ENCODE measurements around the gene YIPF2. TPM values are rescaled to one million over a fixed set of nuclear protein-coding genes. Genes with fewer than 3 reads are reported as not detected.

YIPF2 gene
- total RNA-seq, 2 experiments from 2014 or later, result 25.6 to 28.4 TPM

GRCh38 chr19:10896851-10897526 is 31.4 kb downstream of the YIPF2 start:
- ChIA-PET POLR2A (no interaction called here), CTCF (interaction anchor here (0.6 kb wide), 1 partner anchor 114 kb away, joined by 3 read pairs; no protein-coding TSS in a partner anchor)
- Mint-ChIP-seq H3K36me3 (no peaks in the 10 kb centered on the region), H3K4me1 (ENCODE audit: low read depth) (peaks cover 11% of the 10 kb centered on the region), H3K27ac (no peak overlapping the region), H3K9me3 (no peaks in the 10 kb centered on the region), H3K4me3 (no peak overlapping the region), H3K27me3 (no peaks in the 10 kb centered on the region)
- DNase-seq, result no peak
- intact Hi-C loops (cut with micrococcal nuclease), result no loop called here

- Mint-ChIP-seq H3K36me3 (no peaks in the 10 kb centered on the region), H3K27me3 (no peaks in the 10 kb centered on the region), H3K4me3 (no peak overlapping the region), H3K9me3 (no peaks in the 10 kb centered on the region), H3K4me1 (ENCODE audit: low read depth) (peaks cover 11% of the 10 kb centered on the region), H3K27ac (no peak overlapping the region)
- CTCF ChIA-PET, result no interaction called here
- DNase-seq, result no peak
- POLR2A ChIA-PET, result no interaction called here
- intact Hi-C loops (cut with micrococcal nuclease), result no loop called here
Observed at GRCh38 chr19:10895920-10896319, 32.5 kb downstream of the YIPF2 start.

GRCh38 chr19:10895363-10895762 is 33.1 kb downstream of the YIPF2 start:
- ChIA-PET POLR2A (no interaction called here), CTCF (no interaction called here)
- DNase-seq, result no peak
- H3K27ac Mint-ChIP-seq, result no peak overlapping the region
- peaks cover 11% of the 10 kb centered on the region for H3K4me1 Mint-ChIP-seq (ENCODE audit: low read depth)
- no peak overlapping the region for H3K4me3 Mint-ChIP-seq
- no peaks in the 10 kb centered on the region for H3K27me3 Mint-ChIP-seq
- H3K9me3 Mint-ChIP-seq, result no peaks in the 10 kb centered on the region
- intact Hi-C loops (cut with micrococcal nuclease), result no loop called here
- no peaks in the 10 kb centered on the region for H3K36me3 Mint-ChIP-seq

GRCh38 chr19:10894911-10895213 is 33.6 kb downstream of the YIPF2 start:
- Mint-ChIP-seq H3K27me3 (no peaks in the 10 kb centered on the region), H3K36me3 (no peaks in the 10 kb centered on the region), H3K27ac (no peak overlapping the region), H3K4me1 (ENCODE audit: low read depth) (peaks cover 11% of the 10 kb centered on the region), H3K9me3 (no peaks in the 10 kb centered on the region), H3K4me3 (no peak overlapping the region)
- DNase-seq, result no peak
- ChIA-PET POLR2A (no interaction called here), CTCF (interaction anchor here (1.5 kb wide), 1 partner anchor 31 kb away, joined by 3 read pairs; no protein-coding TSS in a partner anchor)
- intact Hi-C loops (cut with micrococcal nuclease), result no loop called here

GRCh38 chr19:10892256-10892655 is 36.2 kb downstream of the YIPF2 start:
- POLR2A ChIA-PET, result no interaction called here
- no peak for DNase-seq
- Mint-ChIP-seq H3K27me3 (no peaks in the 10 kb centered on the region), H3K36me3 (no peaks in the 10 kb centered on the region), H3K4me3 (no peak overlapping the region), H3K27ac (no peak overlapping the region), H3K4me1 (ENCODE audit: low read depth) (peaks cover 11% of the 10 kb centered on the region), H3K9me3 (no peaks in the 10 kb centered on the region)
- intact Hi-C loops (cut with micrococcal nuclease), result no loop called here
- CTCF ChIA-PET, result no interaction called here

GRCh38 chr19:10891405-10892086 is 36.9 kb downstream of the YIPF2 start:
- Mint-ChIP-seq H3K9me3 (no peaks in the 10 kb centered on the region), H3K27me3 (no peaks in the 10 kb centered on the region), H3K4me1 (ENCODE audit: low read depth) (peaks cover 7% of the 10 kb centered on the region), H3K4me3 (no peak overlapping the region), H3K27ac (no peak overlapping the region), H3K36me3 (no peaks in the 10 kb centered on the region)
- intact Hi-C loops (cut with micrococcal nuclease), result no loop called here
- ChIA-PET POLR2A (no interaction called here), CTCF (no interaction called here)
- DNase-seq, result no peak

- no peaks in the 10 kb centered on the region for H3K36me3 Mint-ChIP-seq
- CTCF ChIA-PET, result interaction anchor here (1.0 kb wide), 1 partner anchor 19 kb away, joined by 3 read pairs; the partner anchor contains the start of gene CARM1
Observed at GRCh38 chr19:10889880-10890279, 38.6 kb downstream of the YIPF2 start.

GRCh38 chr19:10888421-10888866 is 40.0 kb downstream of the YIPF2 start:
- no peak overlapping the region for H3K4me3 Mint-ChIP-seq
- H3K36me3 Mint-ChIP-seq, result no peaks in the 10 kb centered on the region
- no peaks in the 10 kb centered on the region for H3K9me3 Mint-ChIP-seq
- CTCF ChIA-PET, result interaction anchor here (0.6 to 1.9 kb wide), 3 partner anchors 24 to 368 kb away, joined by 3 to 5 read pairs (median 4); partner anchors contain the start of gene DNM2
- POLR2A ChIA-PET, result no interaction called here
- peaks cover 2% of the 10 kb centered on the region for H3K4me1 Mint-ChIP-seq (ENCODE audit: low read depth)
- no peak for DNase-seq
- no peak overlapping the region for H3K27ac Mint-ChIP-seq
- no peaks in the 10 kb centered on the region for H3K27me3 Mint-ChIP-seq
- intact Hi-C loops (cut with micrococcal nuclease), result no loop called here

More at GRCh38 chr19:10889880-10890279, 38.6 kb downstream of the YIPF2 start:
- intact Hi-C loops (cut with micrococcal nuclease), result no loop called here
- Mint-ChIP-seq H3K27me3 (no peaks in the 10 kb centered on the region), H3K4me1 (ENCODE audit: low read depth) (peaks cover 2% of the 10 kb centered on the region), H3K27ac (no peak overlapping the region), H3K9me3 (no peaks in the 10 kb centered on the region), H3K4me3 (no peak overlapping the region)
- POLR2A ChIA-PET, result no interaction called here
- no peak for DNase-seq

GRCh38 chr19:10887616-10888367 is 40.6 kb downstream of the YIPF2 start:
- H3K4me3 Mint-ChIP-seq, result no peak overlapping the region
- intact Hi-C loops (cut with micrococcal nuclease), result no loop called here
- no peaks in the 10 kb centered on the region for H3K27me3 Mint-ChIP-seq
- POLR2A ChIA-PET, result no interaction called here
- no peak for DNase-seq
- CTCF ChIA-PET, result interaction anchor here (1.5 to 1.9 kb wide), 2 partner anchors 23 to 170 kb away, joined by 4 to 5 read pairs; partner anchors contain the start of gene DNM2
- H3K36me3 Mint-ChIP-seq, result no peaks in the 10 kb centered on the region
- peaks cover 2% of the 10 kb centered on the region for H3K4me1 Mint-ChIP-seq (ENCODE audit: low read depth)
- no peak overlapping the region for H3K27ac Mint-ChIP-seq
- no peaks in the 10 kb centered on the region for H3K9me3 Mint-ChIP-seq

- no peaks in the 10 kb centered on the region for H3K36me3 Mint-ChIP-seq
- no peak overlapping the region for H3K4me3 Mint-ChIP-seq
- no peak for DNase-seq
- H3K27me3 Mint-ChIP-seq, result no peaks in the 10 kb centered on the region
- H3K27ac Mint-ChIP-seq, result no peak overlapping the region
- intact Hi-C loops (cut with micrococcal nuclease), result no loop called here
- no peaks in the 10 kb centered on the region for H3K9me3 Mint-ChIP-seq
- CTCF ChIA-PET, result interaction anchor here (0.6 kb wide), 1 partner anchor 313 kb away, joined by 3 read pairs; no protein-coding TSS in a partner anchor
- POLR2A ChIA-PET, result no interaction called here
- peaks cover 2% of the 10 kb centered on the region for H3K4me1 Mint-ChIP-seq (ENCODE audit: low read depth)
Observed at GRCh38 chr19:10885201-10886169, 43.0 kb downstream of the YIPF2 start.

GRCh38 chr19:10884274-10884673 is 44.2 kb downstream of the YIPF2 start:
- CTCF ChIA-PET, result no interaction called here

More at GRCh38 chr19:10884274-10884673, 44.2 kb downstream of the YIPF2 start:
- DNase-seq, result no peak
- no peaks in the 10 kb centered on the region for H3K27me3 Mint-ChIP-seq
- H3K9me3 Mint-ChIP-seq, result no peaks in the 10 kb centered on the region
- POLR2A ChIA-PET, result no interaction called here
- no peak overlapping the region for H3K27ac Mint-ChIP-seq
- intact Hi-C loops (cut with micrococcal nuclease), result no loop called here
- peaks cover 6% of the 10 kb centered on the region for H3K4me1 Mint-ChIP-seq (ENCODE audit: low read depth)
- H3K36me3 Mint-ChIP-seq, result peaks cover 3% of the 10 kb centered on the region
- H3K4me3 Mint-ChIP-seq, result no peak overlapping the region
